NAMALWA (cell line): ENCODE measurements around the gene TMEM50B.
"Not testable (repeated sequence)": the region's sequence is repeated elsewhere in the genome, so short reads cannot be mapped to it uniquely, and the experiment has no call there.

Experiments
- DNase-seq: peaks from one replicate; pipeline ENCODE4 v3.0.0-alpha.2; 2015; ENCODE audit warnings: low spot score

TMEM50B gene

DNA sequence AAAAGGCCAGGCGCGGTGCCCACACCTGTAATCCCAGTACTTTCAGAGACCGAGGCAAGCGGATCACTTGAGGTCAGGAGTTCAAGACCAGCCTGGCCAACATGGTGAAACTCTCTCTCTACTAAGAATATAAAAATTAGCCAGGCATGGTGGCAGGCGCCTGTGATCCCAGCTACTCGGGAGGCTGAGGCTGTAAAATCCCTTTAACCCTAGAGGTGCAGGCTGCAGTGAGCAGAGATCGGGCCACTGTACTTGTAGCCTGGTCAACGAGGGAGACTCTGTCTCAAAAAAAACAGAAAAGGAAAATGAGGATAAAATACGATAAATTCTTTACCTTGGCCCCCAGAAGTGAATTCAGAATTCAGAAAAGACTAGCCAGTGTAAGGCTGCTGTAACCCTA lies 1.6 kb downstream of the TMEM50B start:
- DNase-seq: no peak

DNA sequence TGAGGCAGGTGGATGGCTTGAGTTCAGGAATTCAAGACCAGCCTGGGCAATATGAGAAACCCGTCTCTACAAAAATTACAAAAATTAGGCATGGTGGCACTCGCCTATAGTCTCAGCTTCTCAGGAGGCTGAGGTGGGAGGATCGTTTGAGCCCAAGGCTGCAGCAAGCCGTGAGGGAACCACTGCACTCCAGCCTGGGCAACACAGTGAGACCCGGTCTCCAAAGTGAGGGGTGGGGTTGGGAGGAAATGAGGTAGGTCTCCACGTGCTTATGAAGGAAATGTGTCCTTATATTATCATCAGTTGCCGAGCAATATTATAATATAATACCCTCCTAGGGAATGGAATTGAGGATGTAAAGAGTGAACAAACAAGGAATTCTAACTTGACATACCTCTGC lies 2.7 kb downstream of the TMEM50B start:
- DNase-seq: no peak

DNA sequence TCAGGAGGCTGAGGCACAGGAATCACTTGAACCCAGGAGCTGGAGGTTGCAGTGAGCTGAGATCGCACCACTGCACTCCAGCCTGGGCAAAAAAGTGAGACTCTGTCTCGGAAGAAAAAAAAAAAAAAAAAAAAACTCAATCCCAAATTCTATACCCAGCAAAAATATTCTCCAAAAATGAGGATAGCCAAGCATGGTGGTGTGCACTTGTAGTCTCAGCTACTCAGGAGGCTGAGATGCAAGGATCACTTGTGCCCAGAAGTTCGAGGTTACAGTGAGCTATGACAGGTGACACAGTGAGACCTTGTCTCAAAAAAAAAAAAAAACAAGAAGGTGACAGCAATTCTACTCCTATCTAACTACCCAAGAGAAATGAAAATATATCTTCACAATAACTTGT lies 6.4 kb downstream of the TMEM50B start:
- no peak for DNase-seq

DNA sequence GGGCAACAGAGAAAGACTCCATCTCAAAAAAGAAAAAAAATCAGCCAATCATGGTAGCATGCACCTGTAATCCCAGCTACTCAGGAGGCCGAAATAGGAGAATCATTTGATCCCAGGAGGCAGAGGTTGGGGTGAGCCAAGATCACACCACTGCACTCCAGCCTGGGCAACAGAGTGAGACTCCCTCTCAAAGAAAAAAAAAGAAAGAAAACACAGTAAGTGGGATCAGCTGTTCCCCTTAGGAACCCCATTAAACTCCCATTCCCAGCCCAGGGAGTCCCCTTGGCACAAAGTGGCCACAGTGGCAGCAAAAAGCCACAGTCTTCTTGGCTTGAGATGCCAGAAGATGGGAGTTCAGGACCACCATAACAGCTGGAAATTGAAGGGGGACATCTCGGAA lies 9.1 kb downstream of the TMEM50B start:
- no peak for DNase-seq

DNA sequence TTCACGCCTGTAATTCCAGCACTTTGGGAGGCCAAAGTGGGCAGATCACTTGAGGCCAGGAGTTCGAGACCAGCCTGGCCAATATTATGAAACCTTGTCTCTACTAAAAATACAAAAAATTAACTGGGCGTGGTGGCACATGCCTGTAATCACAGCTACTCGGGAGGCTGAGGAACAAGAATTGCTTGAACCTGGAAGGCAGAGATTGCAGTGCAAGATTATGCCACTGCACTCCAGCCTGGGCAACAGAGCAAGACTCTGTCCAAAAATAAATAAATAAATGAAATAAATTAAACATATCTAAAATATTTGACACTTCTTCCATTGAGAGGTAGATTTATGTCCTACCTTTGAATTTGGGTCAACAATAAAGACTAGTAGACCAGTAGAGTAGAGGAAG lies 10.6 kb downstream of the TMEM50B start:
- not testable (repeated sequence) for DNase-seq

DNA sequence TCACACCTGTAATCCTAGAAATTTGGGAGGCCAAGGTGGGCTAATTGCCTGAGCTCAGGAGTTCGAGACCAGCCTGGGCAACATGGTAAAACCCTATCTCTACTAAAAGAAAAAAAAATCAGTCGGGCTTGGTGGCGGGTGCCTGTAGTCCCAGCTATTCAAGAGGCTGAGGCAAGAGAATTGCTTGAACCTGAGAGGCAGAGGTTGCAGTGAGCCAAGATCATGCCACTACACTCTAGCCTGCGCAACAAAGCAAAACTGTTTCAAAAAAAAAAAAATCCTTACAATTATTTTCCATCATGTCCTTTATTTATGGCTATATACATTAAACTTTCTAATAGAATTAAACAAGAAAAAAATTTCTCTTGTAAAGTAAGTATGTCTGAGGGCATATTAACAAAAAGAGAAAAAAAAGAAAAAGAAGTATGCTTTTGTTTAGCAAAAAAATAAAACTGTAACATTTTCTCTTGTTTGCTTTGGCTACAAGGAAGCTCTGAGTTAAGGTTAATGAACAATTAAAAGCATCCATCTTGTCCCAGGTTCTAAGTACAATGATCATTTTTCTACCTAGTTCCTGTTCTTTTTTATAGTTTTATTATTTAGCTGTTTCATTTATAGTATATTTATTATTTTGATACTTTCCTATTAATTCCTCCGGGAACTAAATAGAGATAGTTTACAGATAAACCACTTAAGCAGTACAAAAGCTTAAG lies 18.1 kb downstream of the TMEM50B start:
- no peak for DNase-seq

DNA sequence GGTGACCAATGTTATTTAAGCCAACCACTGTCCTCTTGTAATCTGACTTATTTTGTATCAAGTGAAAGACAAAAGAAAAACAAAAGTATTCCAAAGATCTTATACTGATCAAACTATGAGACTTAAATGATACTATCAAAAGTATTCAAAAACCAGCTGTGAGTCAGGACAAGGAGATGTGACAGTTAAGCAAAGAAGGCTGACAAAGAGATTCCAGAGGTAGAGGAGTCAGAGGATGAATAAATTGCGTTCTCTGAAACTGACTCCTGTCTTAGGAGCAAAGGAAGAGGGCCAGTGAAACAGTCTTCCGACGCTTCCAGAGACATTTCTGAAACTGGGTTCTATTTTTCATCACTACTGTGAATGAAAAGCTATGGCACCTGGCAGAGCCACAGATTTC lies 20.9 kb downstream of the TMEM50B start:
- DNase-seq: no peak

DNA sequence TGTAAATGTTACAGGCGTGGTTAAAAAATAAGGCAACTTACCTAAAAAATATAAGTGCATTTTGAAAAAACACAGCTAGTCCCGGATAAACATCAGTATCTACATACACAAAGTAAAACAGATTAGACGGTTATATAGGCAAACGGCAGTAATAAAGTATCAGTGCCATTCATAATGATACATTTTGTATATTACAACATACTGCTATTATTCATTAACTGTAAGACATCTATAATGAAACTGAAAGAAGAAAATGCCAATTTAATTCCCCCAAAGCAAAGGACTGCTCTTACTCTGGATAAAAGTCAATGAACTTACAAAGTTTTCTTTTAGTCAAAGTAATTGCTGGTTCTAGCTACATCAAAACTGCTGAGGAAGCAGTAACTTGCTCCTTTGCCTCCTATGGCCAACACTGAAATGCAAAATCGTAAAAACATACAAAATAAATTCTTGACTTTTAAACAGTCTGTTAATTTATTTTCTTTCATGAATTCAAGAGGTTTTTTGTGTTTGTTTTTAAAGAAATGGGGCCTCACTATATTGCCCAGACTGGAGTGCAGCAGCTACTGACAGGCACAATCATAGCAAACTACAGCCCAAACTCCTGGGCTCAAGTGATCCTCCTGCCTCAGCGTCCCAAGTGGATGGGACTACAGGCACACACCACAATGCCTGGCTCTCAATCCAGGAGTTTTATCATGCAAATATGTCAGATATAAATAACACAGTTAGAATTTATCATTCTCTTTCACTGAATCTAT lies 23.9 kb downstream of the TMEM50B start:
- DNase-seq: no peak

DNA sequence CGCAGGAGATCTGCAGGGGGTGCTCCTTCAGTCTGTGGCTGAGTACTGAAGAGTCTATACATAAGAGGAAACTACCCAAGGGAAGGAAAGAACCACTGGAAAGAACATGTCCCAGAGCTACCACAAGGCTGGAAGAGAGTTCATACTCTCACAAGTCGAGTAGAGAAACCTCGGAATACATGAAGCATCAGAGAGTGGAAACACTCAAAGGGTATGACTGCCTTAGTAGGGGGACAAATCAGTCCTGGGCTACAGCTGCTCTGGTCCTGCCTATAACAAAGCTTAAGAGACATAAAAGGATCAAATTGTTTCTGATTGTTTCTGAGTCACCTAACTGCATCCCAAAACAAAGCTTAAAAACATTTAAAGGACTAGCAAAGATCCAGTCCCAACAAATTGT lies 27.4 kb downstream of the TMEM50B start:
- no peak for DNase-seq

DNA sequence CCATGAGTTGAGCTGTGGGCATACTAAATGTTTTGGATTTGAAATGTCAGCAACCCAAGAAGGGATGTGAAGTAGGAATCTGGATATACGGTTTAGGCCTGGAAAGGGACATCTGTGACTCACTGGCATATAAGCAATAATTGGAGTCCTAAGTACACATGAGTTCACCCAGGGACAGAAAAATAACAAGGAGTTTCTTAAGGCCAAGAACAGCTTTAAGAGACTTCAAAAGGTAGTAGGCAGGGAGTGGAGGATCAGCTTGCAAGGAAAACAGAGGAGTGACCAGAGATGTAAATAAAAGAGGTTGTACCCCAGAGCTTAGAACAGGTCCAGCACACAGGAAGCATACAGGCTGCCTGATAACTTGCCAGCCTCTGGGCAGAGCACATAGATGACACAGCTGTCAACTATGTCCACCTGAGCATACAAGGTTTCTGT lies 28.1 kb downstream of the TMEM50B start:
- DNase-seq: no peak

DNA sequence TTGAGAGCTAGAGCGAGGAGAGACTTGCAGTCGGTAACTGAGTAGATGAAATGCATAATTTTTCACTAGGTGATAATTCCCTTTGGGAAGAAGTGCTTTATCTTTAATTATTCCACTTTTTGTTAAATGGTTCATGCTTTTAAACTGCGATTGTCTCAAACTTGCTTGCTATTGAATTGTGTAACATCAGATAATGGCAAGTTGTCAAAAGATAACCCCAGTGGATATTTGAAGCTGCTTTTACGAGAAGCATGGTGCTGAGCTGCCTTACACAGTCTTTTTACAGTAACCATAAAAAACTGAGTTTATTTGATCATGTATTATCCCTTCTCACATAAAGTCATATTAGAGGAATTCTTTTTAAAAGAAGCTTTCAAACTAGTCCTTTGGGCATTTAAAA lies 30.2 kb downstream of the TMEM50B start:
- no peak for DNase-seq

DNA sequence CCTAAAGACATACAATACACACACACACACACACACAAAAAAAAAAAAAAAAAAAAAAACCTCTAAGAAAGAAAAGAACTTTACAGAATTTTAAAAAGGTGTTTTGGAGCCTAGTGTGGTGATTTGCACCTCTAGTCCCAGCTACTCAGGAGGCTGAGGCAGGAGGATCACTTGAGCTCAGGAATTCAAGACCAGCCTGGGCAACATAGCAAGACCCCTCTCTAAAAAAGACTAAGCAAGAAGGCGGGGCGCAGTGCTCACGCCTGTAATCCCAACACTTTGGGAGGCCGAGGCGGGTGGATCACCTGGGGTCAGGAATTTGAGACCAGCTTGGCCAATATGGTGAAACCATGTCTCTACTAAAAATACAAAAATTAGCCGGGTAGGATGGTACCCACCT lies 33.2 kb downstream of the TMEM50B start:
- DNase-seq: not testable (repeated sequence)

DNA sequence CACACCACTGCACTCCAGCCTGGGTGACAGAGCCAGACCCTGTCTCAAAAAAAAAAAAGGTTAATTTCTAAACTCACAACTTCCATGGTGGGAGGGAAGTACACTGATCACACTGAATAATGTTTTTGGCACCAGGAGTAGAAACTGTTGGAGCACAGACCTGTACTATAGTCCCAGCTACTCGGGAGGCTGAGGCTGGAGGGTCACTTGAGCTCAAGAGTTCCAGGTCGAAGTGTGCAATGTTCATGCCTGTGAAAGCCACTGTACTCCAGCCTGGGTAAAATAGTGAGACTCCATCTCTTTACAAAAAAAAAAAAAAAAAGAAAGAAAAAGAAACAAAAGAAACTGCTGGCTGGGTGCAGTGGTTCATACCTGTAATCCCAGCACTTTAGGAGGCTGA lies 35.3 kb downstream of the TMEM50B start:
- no peak for DNase-seq

DNA sequence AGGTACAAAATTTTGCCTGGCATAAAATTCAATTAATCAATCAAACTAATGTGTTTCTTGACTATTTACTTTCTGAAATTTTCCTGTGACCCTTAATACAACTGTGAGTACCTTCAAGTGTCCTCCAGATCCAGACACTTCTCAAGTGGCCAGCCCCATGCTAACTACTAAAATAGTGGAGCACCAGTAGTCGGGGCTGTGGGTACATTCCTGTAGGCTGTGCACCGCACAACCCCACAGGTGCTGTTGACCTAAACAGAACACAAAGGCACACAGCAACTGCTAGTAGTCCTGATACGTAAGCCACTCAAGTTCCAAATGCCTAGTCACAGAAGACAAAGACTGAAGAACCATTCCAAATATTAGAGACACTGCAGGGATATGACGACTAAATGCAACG lies 36.6 kb downstream of the TMEM50B start:
- peak; percentile 25 for DNase-seq

DNA sequence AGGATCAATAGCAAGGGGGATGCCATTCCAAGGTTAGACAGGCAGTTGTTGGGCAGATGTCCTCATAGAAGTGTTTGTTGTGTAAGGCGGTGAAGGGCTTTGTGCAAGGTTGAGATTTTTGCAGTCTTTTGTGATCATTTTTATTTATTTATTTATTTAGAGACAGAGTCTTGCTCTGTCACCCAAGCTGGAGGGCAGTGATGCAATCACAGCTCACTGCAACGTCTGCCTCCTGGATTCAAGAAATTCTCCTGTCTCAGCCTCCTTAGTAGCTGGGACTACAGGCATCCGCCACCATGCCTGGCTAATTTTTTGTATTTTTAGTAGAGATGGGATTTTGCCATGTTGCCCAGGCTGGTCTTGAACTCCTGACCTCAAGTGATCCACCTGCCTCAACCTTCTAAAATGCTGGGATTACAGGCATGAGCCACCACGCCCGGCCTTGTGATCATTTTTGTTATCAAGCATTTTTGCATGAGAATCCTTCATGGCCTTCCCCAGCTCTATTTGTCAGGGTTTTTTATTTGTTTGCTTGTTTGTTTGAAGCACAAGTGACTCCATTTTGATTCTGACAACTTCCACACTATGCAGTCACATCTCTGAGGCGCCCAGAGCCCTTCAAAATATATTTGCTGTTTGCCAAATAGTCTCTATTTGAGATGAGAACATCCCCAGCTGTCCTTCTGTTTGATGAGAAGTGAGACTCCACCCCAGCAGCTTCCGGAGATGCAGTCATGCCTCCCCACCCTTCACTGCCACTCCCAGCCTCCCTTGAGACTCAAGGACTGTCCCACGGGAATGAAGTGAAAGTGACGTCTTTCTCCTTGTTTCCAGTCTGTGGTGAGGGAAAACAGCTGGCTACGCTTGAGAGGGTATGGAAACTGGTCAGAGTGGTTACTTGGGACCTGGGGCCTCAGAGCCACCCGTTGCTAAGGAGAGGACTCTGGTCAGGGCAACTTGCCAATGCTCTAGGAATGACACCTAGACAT lies 38.0 kb downstream of the TMEM50B start:
- DNase-seq: peak; percentile 84

DNA sequence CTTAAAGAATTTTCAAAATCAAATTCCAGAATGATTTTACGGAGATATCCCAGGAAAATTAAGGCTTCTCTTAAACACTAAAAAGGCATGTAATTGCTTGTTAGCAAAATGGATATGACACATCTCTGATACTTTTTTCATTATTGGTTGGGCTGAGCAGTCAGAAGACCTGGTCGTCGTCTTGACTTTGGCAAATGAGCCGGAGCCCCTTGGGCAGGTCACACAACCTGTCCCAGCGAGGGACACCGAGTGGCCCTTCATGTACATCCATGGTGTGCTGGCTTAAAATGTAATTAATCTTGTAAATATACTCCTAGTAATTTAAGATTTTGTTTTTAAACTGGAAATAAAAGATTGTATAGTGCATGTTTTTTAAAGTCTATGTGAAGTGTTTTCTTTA lies 42.6 kb downstream of the TMEM50B start:
- no peak for DNase-seq

DNA sequence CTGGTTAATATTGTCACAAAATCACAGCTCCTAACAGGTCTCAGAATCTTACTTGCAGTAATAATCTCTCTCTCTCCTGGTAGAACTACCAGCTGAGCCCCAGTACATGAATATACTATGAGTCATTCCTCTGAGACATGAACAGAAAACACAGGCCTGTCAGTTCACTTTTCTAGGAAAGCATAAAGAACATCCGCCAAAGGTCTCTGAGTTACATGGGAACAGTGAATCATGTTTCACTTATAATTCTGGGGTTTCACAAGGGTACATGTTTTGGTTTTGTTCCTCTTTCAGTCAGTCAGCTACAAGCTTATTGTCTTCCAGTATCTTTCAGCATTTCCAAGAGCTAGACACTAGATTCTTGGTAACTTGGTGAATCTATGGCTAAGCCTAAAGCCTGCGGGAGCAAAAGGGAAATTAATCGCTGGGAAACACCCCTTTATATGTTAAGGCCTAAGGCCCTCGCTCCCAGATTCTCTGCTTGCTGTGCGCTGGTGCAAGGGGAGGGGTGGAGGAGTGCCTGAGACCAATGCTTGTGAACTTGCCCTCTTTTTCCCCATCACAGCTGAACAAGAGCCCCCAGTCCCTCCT lies 44.9 kb downstream of the TMEM50B start:
- DNase-seq: peak; percentile 49

DNA sequence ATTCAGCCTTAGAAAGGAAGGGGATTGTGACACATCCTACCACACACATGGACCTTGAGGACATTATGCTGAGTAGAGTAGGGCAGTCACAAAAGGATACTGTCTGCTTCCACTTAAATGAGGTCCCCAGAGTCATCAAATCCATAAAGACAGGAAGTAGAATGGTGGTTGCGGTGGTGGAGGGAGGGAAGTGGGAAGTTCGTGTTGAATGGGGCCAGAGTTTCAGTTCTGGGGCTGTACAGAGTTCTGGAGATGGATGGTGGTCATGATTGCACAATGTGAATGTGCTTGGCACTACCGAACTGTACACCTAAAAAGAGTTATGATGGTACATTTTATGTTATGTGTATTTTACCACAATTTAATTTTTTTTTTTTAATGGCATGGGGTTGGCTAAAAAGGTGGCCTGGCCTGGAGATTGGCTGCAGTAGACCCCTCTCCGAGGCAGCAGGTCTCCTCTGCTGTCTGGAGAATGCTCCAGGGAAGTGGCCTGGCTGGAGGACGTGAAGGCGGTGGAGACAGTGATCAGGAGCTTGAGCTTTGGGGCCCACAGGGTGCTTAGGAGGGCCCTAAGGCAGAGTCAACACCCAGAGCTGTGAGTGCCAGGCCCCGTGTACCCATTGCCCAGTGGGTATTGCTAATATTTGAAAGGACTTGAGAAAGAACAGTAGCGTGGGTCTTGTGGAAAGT lies 46.2 kb downstream of the TMEM50B start:
- no peak for DNase-seq

DNA sequence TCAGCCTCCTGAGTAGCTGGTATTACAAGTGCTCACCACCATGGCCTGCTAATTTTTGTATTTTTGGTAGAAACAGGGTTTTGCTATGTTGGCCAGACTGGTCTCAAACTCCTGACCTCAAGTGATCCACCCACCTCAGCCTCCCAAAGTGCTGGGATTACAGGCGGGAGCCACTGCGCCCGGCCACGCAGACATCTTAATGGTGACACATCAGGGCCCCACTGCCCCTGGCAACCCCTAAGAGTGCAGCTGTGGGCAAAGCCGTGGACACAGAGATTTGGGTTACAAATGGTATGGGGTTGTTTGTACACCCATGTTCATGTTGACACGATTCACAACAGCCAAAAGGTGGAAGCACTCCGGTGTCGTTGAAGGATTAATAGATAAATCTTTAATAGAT lies 46.8 kb downstream of the TMEM50B start:
- no peak for DNase-seq

DNA sequence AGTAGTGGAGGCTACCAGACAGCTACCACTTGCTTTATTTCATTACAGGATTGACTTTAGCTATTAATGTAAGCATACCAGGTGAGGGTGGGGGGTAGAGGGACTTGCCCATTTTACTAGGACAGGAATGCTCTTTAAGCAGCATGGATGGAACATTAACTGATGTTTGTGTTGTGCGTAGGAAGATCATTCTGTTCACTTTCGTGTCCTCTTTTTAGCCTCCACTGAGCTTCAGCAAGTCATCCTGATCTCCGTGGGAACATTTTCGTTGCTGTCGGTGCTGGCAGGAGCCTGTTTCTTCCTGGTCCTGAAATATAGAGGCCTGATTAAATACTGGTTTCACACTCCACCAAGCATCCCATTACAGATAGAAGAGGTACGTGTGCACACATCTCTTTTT lies 47.3 kb downstream of the TMEM50B start:
- no peak for DNase-seq

DNA sequence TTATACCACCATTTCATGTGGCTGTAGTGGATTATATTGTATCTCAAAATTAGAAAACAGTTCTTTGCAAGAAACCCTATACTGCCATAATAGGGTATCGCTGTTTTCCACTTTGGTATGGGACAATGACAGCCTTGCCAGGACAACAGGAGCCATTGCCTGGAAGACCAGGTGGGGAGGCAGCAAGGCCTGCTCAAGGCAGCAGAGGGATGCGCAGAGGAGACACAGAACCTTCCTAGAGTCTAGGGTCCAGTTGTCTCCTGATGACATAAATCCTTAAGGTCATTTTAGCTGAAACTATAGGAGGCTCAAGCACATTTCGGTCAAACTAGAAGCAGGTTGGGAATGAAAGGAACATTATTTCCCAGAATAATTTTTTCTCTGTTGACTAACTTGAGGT lies 48.9 kb downstream of the TMEM50B start:
- DNase-seq: no peak

DNA sequence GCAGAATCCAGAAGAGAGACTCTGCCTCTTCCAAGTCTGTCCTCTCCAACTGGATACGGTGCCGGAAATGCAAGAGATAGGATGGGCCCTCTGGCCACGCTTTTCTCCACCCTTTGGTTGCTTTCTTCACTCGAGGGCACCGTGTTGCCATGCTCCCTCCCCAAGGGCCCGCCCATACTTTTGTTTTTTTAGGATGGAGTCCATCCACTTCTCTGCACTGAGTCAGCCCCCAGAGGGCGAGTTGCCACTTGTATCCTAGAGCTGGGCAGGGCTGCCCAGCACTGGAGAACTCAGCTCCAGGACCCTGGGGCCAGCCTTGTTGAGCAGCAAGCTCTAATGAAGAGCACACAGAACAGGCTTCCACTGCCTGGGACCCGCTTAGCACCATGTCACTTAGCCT lies 51.1 kb downstream of the TMEM50B start:
- no peak for DNase-seq
